GM12892 (cell line): Measurements from ENCODE around the gene PHRF1.

Experiments used
- DNase-seq: peaks from one replicate; pipeline ENCODE4 v3.0.0; 2011; ENCODE audit not compliant: insufficient read length
- FAIRE-seq: peaks from 2 replicates; lab custom pipeline; 2011; peaks lifted over from hg19 to GRCh38; lab: Jason Lieb, UNC
- POLR2A ChIP-seq: IDR thresholded peaks from 2 replicates; pipeline ENCODE4 v1.6.1; 2011; ENCODE audit warnings: low read depth, low read length, control low read depth
- POLR2AphosphoS5 ChIP-seq: IDR thresholded peaks from 2 replicates; pipeline ENCODE4 v1.6.1; 2011; ENCODE audit warnings: low read depth, low read length, control low read depth
- TAF1 ChIP-seq: IDR thresholded peaks from 2 replicates; pipeline ENCODE4 v1.6.1; 2011; ENCODE audit warnings: low read depth, mild to moderate bottlenecking, control low read depth, low read length, borderline replicate concordance

PHRF1 gene

GRCh38 chr11:597166-597725, 21.0 kb downstream of the PHRF1 start:
- TF ChIP-seq POLR2A, result no peak
- no peak for TF ChIP-seq TAF1
- TF ChIP-seq POLR2AphosphoS5, result no peak
- FAIRE-seq (no peak), DNase-seq (no peak)

- no peak for FAIRE-seq
These were observed 21.9 kb downstream of the PHRF1 start for GRCh38 chr11:598005-598680.

GRCh38 chr11:601573-602245, 25.4 kb downstream of the PHRF1 start:
- FAIRE-seq, result no peak
- no peak for TF ChIP-seq TAF1
- TF ChIP-seq POLR2AphosphoS5, result 0 out of 2 replicates have a peak, but pooled peaks have one; percentile 26
- no peak for DNase-seq

More at GRCh38 chr11:598005-598680, 21.9 kb downstream of the PHRF1 start:
- TF ChIP-seq TAF1 (no peak), POLR2A (no peak), POLR2AphosphoS5 (no peak)
- no peak for DNase-seq

GRCh38 chr11:603154-603553, 26.9 kb downstream of the PHRF1 start:
- TF ChIP-seq POLR2AphosphoS5 (no peak), TAF1 (no peak), POLR2A (no peak)
- DNase-seq, result no peak
- no peak for FAIRE-seq

- FAIRE-seq (no peak), DNase-seq (no peak)
- TF ChIP-seq POLR2A, result no peak
- TF ChIP-seq TAF1, result no peak
- TF ChIP-seq POLR2AphosphoS5, result no peak
These were observed 29.2 kb downstream of the PHRF1 start for GRCh38 chr11:605286-606129.

GRCh38 chr11:606245-606644, 30.0 kb downstream of the PHRF1 start:
- TF ChIP-seq POLR2A, result no peak
- TF ChIP-seq TAF1, result no peak
- no peak for TF ChIP-seq POLR2AphosphoS5
- no peak for FAIRE-seq
- no peak for DNase-seq

GRCh38 chr11:607020-607780, 30.9 kb downstream of the PHRF1 start:
- FAIRE-seq, result no peak
- DNase-seq, result no peak
- TF ChIP-seq POLR2A, result no peak
- TF ChIP-seq POLR2AphosphoS5, result no peak
- no peak for TF ChIP-seq TAF1

GRCh38 chr11:607971-608659, 31.8 kb downstream of the PHRF1 start:
- TF ChIP-seq POLR2A (peak; percentile 11; the same call in 1 of the 2 replicates), POLR2AphosphoS5 (no peak)
- DNase-seq, result no peak
- no peak for FAIRE-seq

GRCh38 chr11:608791-609251, 32.6 kb downstream of the PHRF1 start:
- DNase-seq, result no peak
- no peak for FAIRE-seq
- no peak for TF ChIP-seq TAF1
- TF ChIP-seq POLR2AphosphoS5, result no peak
- TF ChIP-seq POLR2A, result no peak

- no peak for TF ChIP-seq POLR2A
- TF ChIP-seq TAF1, result no peak
- no peak for TF ChIP-seq POLR2AphosphoS5
- DNase-seq, result no peak
- FAIRE-seq, result no peak
These were observed 33.1 kb downstream of the PHRF1 start for GRCh38 chr11:609341-609811.
